Heart right ventricle (tissue), 16 donors: ENCODE data around the gene PSMD14. TPM values are rescaled to one million over a fixed set of nuclear protein-coding genes. Genes with fewer than 3 reads are reported as not detected.

Experiments used
- ATAC-seq, 8 donors: fragments of 200-7000 bp; cut with Tn5 transposase; one replicate each; pipeline ENCODE4 v1.9.1; 2020; ENCODE audit warnings: mild to moderate bottlenecking in 8 of 8, moderate library complexity in 8 of 8, moderate number of reproducible peaks in 1 of 8
- DNase-seq, 2 donors: peaks; one replicate each; pipeline ENCODE4 v3.0.0-alpha.2; 2020
- H3K27ac ChIP-seq, 10 donors: fragments of 200-600 bp; sonication (generic) in 2 of 10; one replicate each; pipeline versions ENCODE4 v1.5.0 to v1.8.0; 2020 to 2022; ENCODE audit warnings: mild to moderate bottlenecking in 3 of 10
- H3K27me3 ChIP-seq, 7 donors: fragments of 200-600 bp; one replicate each; pipeline ENCODE4 v1.8.0; 2021 to 2022; ENCODE audit warnings: mild to moderate bottlenecking in 2 of 7
- H3K36me3 ChIP-seq, 9 donors: fragments of 200-600 bp; sonication (generic) in 1 of 9; one replicate each; pipeline versions ENCODE4 v1.5.0 to v1.8.0; 2020 to 2022; ENCODE audit warnings: mild to moderate bottlenecking in 2 of 9
- H3K4me1 ChIP-seq, 9 donors: fragments of 200-600 bp; sonication (generic) in 1 of 9; one replicate each; pipeline versions ENCODE4 v1.5.0 to v1.8.0; 2020 to 2022; ENCODE audit warnings: mild to moderate bottlenecking in 4 of 9
- H3K4me3 ChIP-seq, 10 donors: fragments of 200-600 bp; sonication (generic) in 2 of 10; one replicate each; pipeline versions ENCODE4 v1.5.0 to v1.8.0; 2020 to 2022; ENCODE audit warnings: mild to moderate bottlenecking in 7 of 10, moderate library complexity in 2 of 10
- H3K9me3 ChIP-seq, 11 donors: fragments of 200-600 bp in 10 of 11; sonication (generic) in 2 of 11; one replicate each; pipeline versions ENCODE4 v1.5.0 to v1.8.0; 2013 to 2022; ENCODE audit warnings: mild to moderate bottlenecking in 2 of 11, control low read depth in 1 of 11, moderate library complexity in 1 of 11
- WGBS, 2 donors: extraction: QIAGEN DNeasy Blood & Tissue Kit; methylation state at CpG; one replicate each; pipeline ENCODE4 v1.1.7; 2013; ENCODE audit warnings: inconsistent platforms in 1 of 2; 5-methylcytosine and 5-hydroxymethylcytosine counted together
- intact Hi-C, 10 donors: fragments of 100-400 bp; cut with DNase I; formaldehyde crosslinking; loops; one replicate each; pipeline versions ENCODE4 v1.11.1 to v1.14.2; 2022
- polyA plus RNA-seq, 2 donors: library from polyadenylated mRNA; stranded (reverse); fragments of 200-250 nt; gene quantifications; one replicate each; pipeline ENCODE4 v1.2.3, GENCODE V29; 2013
- total RNA-seq, 10 donors: library from RNA; stranded (reverse); fragmentation: NEBNext Ultra II Directional in 3 of 10; extraction: Animal tissue kit (Norgen Biotek cat#: 25700) in 3 of 10; gene quantifications; one replicate each; pipeline versions ENCODE4 v1.2.1 to v1.2.4, GENCODE V29; 2021 to 2023
- TF ChIP-seq, protein P1 (sequence below), 9 donors: fragments of 200-600 bp; sonication (generic) in 2 of 9; IDR thresholded peaks; one replicate each; pipeline versions ENCODE4 v1.5.0 to v1.8.0; 2021 to 2022; ENCODE audit warnings: antibody characterized with exemption in 9 of 9, mild to moderate bottlenecking in 5 of 9, moderate library complexity in 1 of 9
- donor health status: Arrhythmogenic right ventricular cardiomyopathy.
- donor health status: ischemic (EF 13 %, LVEDD 7.1; RV severe dilation, severe dysfunction).
- donor health status: healthy with polysubstance abuse.
- donor health status: DM: no; HTN: yes; CAD: no.
- donor health status: DM: no; HTN: no; CAD: no.
- donor health status: ischemic (EF 25% LVEDD 6.9; RV normal size, moderate dysfunction).
- donor health status: ischemic (EF 25% LVEDD 5.7; RV mildly dilated, moderate dysfunction).
- donor health status: healthy.
- donor health status: DM: yes; HTN: yes; CAD: no.
- donor health status: Ischemic cardiomyopathy.
- donor health status: ischemic (EF 35%, LVEDD 5.7; RV mildly dilated, moderate dysfunction).
- donor health status: nonischemic (EF 11% LVEDD 7.7; RV severe dilation, severe dysfunction).
- donor health status: DM: yes; HTN: yes; CAD: no.
- donor health status: PGD.
- donor health status: ischemic (EF 29% LVEDD 5.4; RV normal size, mild dysfunction).
- donor health status: nonischemic (EF 23%, LVEDD 6.1; RV moderate dilation, normal function).

PSMD14 gene
- total and polyA plus RNA-seq, 12 donors, result 21.6 to 66.9 (median 44.4) TPM

DNA sequence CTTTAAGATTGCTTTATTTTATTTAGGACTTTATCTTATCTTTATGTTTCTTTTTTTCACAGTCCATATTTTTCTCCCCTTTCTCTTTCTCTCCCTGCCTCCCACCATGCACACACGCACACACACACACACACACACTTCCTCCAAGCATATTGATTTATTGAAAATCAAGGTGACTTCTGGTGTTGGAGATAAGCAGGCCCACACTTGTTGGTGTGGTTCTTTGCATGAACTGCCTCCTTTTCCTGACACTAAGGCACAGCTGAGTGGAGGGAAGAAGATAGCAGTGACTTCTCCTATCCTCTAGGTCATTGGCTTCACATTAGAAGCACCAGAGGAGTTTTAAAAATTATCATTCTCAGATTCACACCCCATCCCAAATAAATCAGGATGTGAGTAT lies 125.9 kb downstream of the PSMD14 start:
- no peak for DNase-seq
- Histone ChIP-seq H3K36me3 (no peaks in the 10 kb centered on the region), H3K27ac (no peak overlapping the region), H3K4me3 (no peak overlapping the region), H3K9me3 (peaks cover 0 to 13% (median 0%) of the 10 kb centered on the region in 11 donors), H3K27me3 (peaks cover 0 to 98% (median 72%) of the 10 kb centered on the region in 7 donors), H3K4me1 (no peaks in the 10 kb centered on the region)
- TF ChIP-seq, protein P1, sequence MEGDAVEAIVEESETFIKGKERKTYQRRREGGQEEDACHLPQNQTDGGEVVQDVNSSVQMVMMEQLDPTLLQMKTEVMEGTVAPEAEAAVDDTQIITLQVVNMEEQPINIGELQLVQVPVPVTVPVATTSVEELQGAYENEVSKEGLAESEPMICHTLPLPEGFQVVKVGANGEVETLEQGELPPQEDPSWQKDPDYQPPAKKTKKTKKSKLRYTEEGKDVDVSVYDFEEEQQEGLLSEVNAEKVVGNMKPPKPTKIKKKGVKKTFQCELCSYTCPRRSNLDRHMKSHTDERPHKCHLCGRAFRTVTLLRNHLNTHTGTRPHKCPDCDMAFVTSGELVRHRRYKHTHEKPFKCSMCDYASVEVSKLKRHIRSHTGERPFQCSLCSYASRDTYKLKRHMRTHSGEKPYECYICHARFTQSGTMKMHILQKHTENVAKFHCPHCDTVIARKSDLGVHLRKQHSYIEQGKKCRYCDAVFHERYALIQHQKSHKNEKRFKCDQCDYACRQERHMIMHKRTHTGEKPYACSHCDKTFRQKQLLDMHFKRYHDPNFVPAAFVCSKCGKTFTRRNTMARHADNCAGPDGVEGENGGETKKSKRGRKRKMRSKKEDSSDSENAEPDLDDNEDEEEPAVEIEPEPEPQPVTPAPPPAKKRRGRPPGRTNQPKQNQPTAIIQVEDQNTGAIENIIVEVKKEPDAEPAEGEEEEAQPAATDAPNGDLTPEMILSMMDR (IDR thresholded peaks at IDR 0.05), result no peak
- intact Hi-C loops, result no loop called here
- no peak for ATAC-seq
- 29 to 36% methylated on average over 1 of the region's 1 CpG for WGBS, 2 donors

DNA sequence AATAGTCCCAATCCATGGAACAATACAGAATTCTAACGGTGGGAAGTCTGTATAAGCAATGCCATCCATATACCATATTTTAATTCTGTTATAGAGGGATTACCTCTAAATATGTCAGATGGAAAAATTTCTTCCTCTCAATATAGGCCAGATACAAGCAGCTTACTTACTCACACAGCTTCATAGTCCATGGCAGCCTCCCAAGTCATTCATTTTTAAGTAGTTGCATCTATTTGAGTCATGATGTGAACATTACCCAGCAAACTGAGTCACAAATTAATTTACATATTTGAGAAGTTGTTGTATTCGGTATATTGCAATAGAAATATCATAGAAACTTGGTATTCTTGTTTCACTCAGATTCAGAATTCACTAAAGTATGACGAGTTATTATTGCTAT lies 128.2 kb downstream of the PSMD14 start:
- WGBS, 2 donors, result 80 to 84% methylated on average over 3 of the region's 3 CpGs
- H3K4me3 ChIP-seq, result no peak overlapping the region
- TF ChIP-seq, protein P1 (IDR thresholded peaks at IDR 0.05), result no peak
- intact Hi-C loops, result no loop called here
- peaks cover 0 to 94% (median 57%) of the 10 kb centered on the region in 7 donors for H3K27me3 ChIP-seq
- H3K27ac ChIP-seq, result no peak overlapping the region
- peaks cover 0 to 13% (median 0%) of the 10 kb centered on the region in 11 donors for H3K9me3 ChIP-seq
- H3K36me3 ChIP-seq, result no peaks in the 10 kb centered on the region
- no peaks in the 10 kb centered on the region for H3K4me1 ChIP-seq
- DNase-seq (no peak), ATAC-seq (no peak)

DNA sequence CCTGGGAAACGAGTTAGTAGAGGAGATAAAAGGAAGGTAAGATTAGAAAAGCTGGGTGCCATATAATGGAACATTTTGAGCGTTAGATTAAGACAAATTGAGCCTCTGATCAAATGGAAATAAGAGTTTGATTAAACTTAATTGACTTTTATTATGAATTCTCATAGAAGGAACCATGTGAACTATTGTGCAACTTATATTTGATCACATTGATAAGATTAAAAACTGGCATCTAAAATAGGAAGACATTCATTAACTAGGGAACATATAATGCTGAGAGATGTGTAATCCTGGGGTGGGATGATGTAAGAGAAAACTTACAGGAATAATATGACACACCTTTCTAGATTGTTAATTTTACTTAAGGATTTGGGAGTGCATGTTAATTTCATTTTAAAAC lies 130.4 kb downstream of the PSMD14 start:
- H3K4me1 ChIP-seq, result no peaks in the 10 kb centered on the region
- peaks cover 0 to 94% (median 58%) of the 10 kb centered on the region in 7 donors for H3K27me3 ChIP-seq
- H3K36me3 ChIP-seq, result no peaks in the 10 kb centered on the region
- no peak for ATAC-seq
- WGBS, 2 donors, result 41 to 49% methylated on average over 2 of the region's 2 CpGs
- intact Hi-C loops, result no loop called here
- peaks cover 0 to 13% (median 0%) of the 10 kb centered on the region in 11 donors for H3K9me3 ChIP-seq
- TF ChIP-seq, protein P1 (IDR thresholded peaks at IDR 0.05), result no peak
- H3K4me3 ChIP-seq, result no peak overlapping the region
- no peak overlapping the region for H3K27ac ChIP-seq
- no peak for DNase-seq

DNA sequence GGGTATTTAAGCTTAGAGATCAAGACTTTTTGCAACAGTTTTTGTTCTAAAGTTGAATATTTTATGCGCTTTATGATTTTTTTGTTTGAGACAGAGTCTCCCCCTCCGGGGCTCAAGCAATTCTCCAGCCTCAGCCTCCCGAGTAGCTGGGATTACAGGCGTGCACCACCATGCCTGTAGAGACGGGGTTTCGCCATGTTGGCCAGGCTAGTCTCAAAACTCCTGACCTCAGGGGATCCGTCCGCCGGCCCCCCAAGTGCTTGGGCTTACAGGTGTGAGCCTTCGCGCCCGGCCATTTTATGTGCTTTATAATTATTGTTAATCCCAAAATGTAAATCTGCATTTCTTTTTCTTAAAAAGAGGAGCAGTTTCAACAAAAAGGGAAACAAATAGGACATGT lies 136.9 kb downstream of the PSMD14 start:
- H3K27me3 ChIP-seq, result peaks cover 0 to 61% (median 46%) of the 10 kb centered on the region in 7 donors
- intact Hi-C loops, result no loop called here
- no peak for DNase-seq

More for the DNA sequence above, 136.9 kb downstream of the PSMD14 start:
- Histone ChIP-seq H3K36me3 (no peaks in the 10 kb centered on the region), H3K9me3 (no peaks in the 10 kb centered on the region), H3K27ac (no peak overlapping the region), H3K4me3 (no peak overlapping the region), H3K4me1 (no peaks in the 10 kb centered on the region)
- no peak for ATAC-seq
- TF ChIP-seq, protein P1 (IDR thresholded peaks at IDR 0.05), result no peak
- 91 to 95% methylated on average over 12 of the region's 12 CpGs for WGBS, 2 donors
